AG09319 (cell line): ENCODE data around the gene PFN3.

Experiments
- DNase-seq: peaks from one replicate; pipeline ENCODE4 v3.0.0-alpha.2; 2010; ENCODE audit warnings: low read depth; ENCODE audit errors: extremely low read depth
- CTCF ChIP-seq: IDR thresholded peaks from 2 replicates; pipeline ENCODE4 v1.5.1; 2011; ENCODE audit warnings: low read depth, mild to moderate bottlenecking, inconsistent platforms, low read length, moderate library complexity

PFN3 gene

DNA sequence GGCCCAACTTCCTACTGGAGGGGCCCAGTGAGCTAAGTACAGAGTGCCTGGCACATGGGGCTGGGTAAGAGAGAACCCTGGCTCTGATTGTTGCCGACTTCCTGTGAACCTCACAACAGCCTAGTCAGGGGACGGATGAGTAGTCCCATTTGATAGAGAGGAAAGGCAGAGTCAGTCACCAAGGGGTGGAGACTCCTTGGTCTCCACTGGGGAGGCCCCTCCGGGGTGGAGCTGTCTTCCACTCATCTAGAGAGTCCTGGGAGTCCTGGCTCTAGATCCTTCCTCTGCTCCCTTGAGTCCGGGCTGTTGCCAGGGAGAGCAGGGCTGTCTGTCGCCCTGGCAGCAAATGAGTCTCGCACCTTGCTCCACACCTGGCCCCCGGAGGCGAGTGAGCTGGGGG lies 34.0 kb upstream of the PFN3 start:
- TF ChIP-seq CTCF, result no peak
- no peak for DNase-seq

- TF ChIP-seq CTCF, result no peak
Observed at GRCh38 chr5:177433658-177434217, 33.3 kb upstream of the PFN3 start.

DNA sequence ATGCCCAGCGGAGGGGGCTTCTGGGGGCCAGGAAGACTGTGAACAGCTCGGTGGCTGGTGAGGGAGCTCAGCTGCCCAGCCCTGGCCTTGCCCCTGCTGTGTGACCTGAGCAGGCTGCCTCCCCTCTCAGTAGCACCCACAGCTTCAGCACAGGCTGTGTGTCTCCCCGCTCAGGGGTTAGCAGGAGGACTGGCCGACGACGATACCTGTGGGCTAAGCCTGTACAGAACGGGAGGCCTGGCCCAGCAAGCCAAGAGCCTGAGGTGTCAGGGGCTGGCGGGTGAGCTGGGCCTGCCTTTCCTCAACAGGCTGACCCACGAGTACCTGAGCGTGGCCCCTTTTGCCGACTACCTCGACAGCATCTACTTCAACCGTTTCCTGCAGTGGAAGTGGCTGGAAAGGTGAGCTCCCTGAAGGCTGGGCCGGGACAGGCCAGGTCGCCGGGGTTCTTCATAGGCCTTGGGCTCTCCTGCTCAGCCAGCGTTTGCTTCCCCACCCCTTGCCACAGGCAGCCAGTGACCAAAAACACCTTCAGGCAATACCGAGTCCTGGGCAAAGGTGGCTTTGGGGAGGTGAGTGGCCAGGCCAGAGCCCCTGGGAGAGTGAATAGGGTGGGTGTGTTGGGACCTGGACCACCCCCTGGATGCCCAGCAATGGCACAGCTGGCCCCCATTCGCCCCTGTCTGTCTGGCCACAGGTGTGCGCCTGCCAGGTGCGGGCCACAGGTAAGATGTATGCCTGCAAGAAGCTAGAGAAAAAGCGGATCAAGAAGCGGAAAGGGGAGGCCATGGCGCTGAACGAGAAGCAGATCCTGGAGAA lies 32.6 kb upstream of the PFN3 start:
- no peak for TF ChIP-seq CTCF
- DNase-seq, result no peak

More at GRCh38 chr5:177433658-177434217, 33.3 kb upstream of the PFN3 start:
- no peak for DNase-seq

DNA sequence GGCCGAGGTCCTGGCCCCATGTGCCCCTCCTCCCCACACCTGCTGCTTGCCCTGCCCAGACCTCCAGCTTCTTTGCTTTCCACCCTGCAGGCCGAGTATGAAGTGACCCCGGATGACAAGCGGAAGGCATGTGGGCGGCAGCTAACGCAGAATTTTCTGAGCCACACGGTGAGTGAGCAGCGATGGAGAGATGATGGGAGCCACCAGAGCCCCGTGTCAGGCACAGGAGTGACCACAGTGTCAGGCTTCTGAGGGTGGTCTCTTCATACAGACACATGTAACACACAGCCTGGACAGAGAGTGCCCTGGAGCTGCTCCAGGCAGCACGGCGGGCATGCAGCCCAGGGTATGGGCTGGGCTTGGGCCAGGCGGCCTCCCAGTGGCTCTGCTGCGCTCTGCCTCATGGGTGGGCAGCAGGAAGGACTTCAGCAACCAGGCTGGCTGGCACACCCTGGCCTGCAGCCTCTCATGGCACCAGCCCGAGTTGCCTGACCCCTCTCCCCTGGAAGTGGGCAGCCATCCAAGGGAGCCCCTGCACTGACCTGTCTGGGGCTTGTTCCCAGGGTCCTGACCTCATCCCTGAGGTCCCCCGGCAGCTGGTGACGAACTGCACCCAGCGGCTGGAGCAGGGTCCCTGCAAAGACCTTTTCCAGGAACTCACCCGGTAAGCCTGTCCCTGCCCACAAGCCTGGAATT lies 31.8 kb upstream of the PFN3 start:
- DNase-seq, result no peak
- TF ChIP-seq CTCF, result no peak

GRCh38 chr5:177431317-177432142 lies 31.1 kb upstream of the PFN3 start:
- no peak for TF ChIP-seq CTCF
- no peak for DNase-seq

DNA sequence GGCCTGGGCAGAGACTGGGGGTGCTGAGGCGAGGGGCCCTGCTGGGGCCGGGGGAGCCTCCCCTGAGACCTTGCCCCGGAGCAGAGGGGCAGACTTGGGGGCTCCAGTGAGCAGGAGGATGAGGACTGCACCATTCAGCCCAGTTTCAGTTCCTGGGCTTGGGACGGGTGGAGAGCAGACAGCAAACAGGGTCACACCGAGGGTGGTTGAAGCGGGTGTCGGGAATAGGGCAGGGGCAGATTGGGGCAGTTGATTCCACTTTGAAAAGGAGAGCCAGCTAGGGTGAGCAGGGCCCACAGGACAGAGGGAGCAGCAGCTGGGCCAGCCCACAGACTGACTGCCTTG lies 30.5 kb upstream of the PFN3 start:
- DNase-seq, result no peak
- TF ChIP-seq CTCF, result no peak
